OCI-LY7 (cell line): ENCODE results near the gene SLC12A3.

Source experiments
- EZH2phosphoT487 ChIP-seq: fragments of 200-600 bp; sonication (generic); IDR thresholded peaks from 2 replicates; pipeline ENCODE4 v1.6.1; 2018; ENCODE audit warnings: low read depth, borderline replicate concordance, mild to moderate bottlenecking, mixed run types, antibody characterized with exemption, low read length, moderate library complexity, mixed read lengths
- TF ChIP-seq, protein P1 (sequence below): fragments of 200-600 bp; sonication (generic); conservative IDR thresholded peaks from 2 replicates; pipeline ENCODE4 v1.5.1; 2014; ENCODE audit warnings: mild to moderate bottlenecking, antibody characterized with exemption, low read length, moderate library complexity, mixed read lengths

DNA sequence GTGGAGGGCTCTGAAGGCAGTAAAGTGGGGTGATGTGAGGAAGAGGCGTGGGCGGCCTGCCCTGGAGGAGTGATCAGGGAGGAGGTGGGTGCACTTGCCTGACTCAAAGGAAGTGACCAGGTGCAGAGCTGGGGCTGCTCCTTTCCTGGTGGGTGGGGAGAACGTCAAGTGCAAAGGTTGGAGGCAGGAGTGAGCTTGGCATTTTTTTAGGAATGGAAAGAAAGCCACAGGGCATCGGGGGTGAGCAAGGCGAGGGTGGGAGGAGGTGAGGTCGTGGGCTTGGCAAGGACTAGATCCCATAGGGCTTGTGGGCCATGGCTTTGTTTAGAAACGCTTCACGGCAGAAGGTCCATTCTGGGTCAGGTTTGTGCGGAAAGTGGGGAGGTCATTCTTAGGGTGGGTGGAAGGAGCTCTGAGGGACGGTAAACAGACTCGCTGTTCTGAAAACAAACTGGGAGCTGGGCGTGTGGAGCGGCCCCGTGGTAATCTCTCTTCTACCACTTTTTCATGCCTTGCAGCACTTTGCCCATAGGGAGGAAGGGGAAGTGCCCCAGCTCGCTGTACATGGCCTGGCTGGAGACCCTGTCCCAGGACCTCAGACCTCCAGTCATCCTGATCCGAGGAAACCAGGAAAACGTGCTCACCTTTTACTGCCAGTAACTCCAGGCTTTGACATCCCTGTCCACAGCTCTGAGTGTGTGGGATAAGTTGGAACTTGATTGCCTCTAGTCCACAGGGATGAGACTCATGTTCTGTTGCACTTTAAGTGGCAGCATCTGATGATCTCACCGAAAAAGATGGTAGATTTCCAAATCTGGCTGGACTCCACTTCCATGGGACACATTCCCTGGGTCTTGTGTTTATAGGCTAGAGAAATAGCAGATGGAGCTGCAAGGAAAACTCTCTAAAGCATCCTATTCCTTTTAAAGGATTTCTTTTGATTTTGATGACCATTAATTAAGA lies 48.0 kb downstream of the SLC12A3 start:
- TF ChIP-seq, protein P1, sequence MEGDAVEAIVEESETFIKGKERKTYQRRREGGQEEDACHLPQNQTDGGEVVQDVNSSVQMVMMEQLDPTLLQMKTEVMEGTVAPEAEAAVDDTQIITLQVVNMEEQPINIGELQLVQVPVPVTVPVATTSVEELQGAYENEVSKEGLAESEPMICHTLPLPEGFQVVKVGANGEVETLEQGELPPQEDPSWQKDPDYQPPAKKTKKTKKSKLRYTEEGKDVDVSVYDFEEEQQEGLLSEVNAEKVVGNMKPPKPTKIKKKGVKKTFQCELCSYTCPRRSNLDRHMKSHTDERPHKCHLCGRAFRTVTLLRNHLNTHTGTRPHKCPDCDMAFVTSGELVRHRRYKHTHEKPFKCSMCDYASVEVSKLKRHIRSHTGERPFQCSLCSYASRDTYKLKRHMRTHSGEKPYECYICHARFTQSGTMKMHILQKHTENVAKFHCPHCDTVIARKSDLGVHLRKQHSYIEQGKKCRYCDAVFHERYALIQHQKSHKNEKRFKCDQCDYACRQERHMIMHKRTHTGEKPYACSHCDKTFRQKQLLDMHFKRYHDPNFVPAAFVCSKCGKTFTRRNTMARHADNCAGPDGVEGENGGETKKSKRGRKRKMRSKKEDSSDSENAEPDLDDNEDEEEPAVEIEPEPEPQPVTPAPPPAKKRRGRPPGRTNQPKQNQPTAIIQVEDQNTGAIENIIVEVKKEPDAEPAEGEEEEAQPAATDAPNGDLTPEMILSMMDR = no peak
- no peak for TF ChIP-seq EZH2phosphoT487
